K562 (cell line): ENCODE data around the gene STRADB.

Experiments
- CEBPB ChIP-seq: fragments of 450-650 bp; IDR thresholded peaks from 2 replicates; pipeline ENCODE4 v1.6.1; 2016; ENCODE audit warnings: missing genetic modification characterization, missing compliant biosample characterization
- HDAC3 ChIP-seq: fragments of 450-650 bp; IDR thresholded peaks from 2 replicates; pipeline ENCODE4 v1.6.1; 2018; ENCODE audit warnings: borderline replicate concordance, mild to moderate bottlenecking, moderate library complexity; ENCODE audit not compliant: partially characterized antibody
- KAT8 ChIP-seq: fragments of 450-650 bp; IDR thresholded peaks from 2 replicates; pipeline ENCODE4 v1.6.1; 2016; ENCODE audit warnings: low read depth, mild to moderate bottlenecking
- POLR2AphosphoS5 ChIP-seq: IDR thresholded peaks from 2 replicates; pipeline ENCODE4 v1.6.1; 2011; ENCODE audit warnings: mild to moderate bottlenecking, low read depth, low read length, moderate library complexity; ENCODE audit not compliant: control insufficient read depth, insufficient read depth
- SMAD3 ChIP-seq: fragments of 450-650 bp; formaldehyde crosslinking; conservative IDR thresholded peaks from 2 replicates; pipeline ENCODE4 v1.4.0; 2020; ENCODE audit warnings: mild to moderate bottlenecking
- TF ChIP-seq, protein P1 (sequence below): sonication (generic); formaldehyde crosslinking; IDR thresholded peaks from 2 replicates; pipeline ENCODE4 v1.8.0; 2022; ENCODE audit warnings: missing genetic modification reagents, mild to moderate bottlenecking, borderline replicate concordance
- TF ChIP-seq, protein P2 (sequence below): sonication (generic); formaldehyde crosslinking; IDR thresholded peaks from 2 replicates; pipeline ENCODE4 v1.8.1; 2023; ENCODE audit warnings: missing genetic modification reagents, mild to moderate bottlenecking, borderline replicate concordance
- TF ChIP-seq, protein P3 (sequence below), 3 experiments: IDR thresholded peaks in 2 of 3; conservative IDR thresholded peaks in 1 of 3; 2 replicates each; pipeline ENCODE4 v1.5.1; 2011 to 2012; ENCODE audit warnings: low read length in 3 of 3, mild to moderate bottlenecking in 3 of 3, control low read depth in 2 of 3, improper control_type of control experiment in 1 of 3, inconsistent platforms in 1 of 3, low read depth in 1 of 3, mixed read lengths in 1 of 3, moderate library complexity in 1 of 3; ENCODE audit not compliant: insufficient read depth in 2 of 3
- TF ChIP-seq, protein P4 (sequence below): sonication (generic); formaldehyde crosslinking; IDR thresholded peaks from 2 replicates; pipeline ENCODE4 v1.8.0; 2022; ENCODE audit warnings: mild to moderate bottlenecking, missing genetic modification reagents

DNA sequence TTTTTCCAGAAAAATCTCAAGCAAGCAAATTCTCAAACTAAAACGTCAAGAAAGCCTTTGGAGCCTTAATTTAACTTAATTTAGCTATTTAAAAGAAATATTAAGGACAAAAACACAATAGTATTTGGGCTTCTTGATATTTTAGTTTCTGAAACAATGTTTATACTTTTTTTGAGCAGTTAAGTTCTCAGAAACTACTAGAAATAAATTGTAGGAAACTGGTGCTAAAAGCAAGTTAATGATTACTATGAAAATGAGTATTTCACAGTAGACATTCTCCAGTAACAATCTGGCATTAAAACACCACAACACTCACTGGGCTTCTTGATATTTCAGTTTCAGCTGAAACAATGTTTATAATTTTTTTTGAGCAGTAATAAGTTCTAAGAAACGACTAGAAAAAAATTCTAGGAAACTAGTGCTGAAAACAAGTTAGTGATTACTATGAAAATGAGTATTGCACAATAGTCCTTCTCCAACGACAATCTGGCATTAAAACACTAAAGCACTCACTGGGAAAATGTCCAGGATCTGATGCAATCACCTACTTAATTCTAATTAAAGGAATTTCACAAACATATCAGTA is 45.4 kb upstream of the STRADB start:
- TF ChIP-seq, protein P1, sequence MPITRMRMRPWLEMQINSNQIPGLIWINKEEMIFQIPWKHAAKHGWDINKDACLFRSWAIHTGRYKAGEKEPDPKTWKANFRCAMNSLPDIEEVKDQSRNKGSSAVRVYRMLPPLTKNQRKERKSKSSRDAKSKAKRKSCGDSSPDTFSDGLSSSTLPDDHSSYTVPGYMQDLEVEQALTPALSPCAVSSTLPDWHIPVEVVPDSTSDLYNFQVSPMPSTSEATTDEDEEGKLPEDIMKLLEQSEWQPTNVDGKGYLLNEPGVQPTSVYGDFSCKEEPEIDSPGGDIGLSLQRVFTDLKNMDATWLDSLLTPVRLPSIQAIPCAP (CRISPR knock-in tag): no peak
- TF ChIP-seq POLR2AphosphoS5 (no peak), SMAD3 (CRISPR knock-in tag) (no peak), KAT8 (no peak), CEBPB (tag) (peak; percentile 100), HDAC3 (peak; percentile 16)
- TF ChIP-seq, protein P2, sequence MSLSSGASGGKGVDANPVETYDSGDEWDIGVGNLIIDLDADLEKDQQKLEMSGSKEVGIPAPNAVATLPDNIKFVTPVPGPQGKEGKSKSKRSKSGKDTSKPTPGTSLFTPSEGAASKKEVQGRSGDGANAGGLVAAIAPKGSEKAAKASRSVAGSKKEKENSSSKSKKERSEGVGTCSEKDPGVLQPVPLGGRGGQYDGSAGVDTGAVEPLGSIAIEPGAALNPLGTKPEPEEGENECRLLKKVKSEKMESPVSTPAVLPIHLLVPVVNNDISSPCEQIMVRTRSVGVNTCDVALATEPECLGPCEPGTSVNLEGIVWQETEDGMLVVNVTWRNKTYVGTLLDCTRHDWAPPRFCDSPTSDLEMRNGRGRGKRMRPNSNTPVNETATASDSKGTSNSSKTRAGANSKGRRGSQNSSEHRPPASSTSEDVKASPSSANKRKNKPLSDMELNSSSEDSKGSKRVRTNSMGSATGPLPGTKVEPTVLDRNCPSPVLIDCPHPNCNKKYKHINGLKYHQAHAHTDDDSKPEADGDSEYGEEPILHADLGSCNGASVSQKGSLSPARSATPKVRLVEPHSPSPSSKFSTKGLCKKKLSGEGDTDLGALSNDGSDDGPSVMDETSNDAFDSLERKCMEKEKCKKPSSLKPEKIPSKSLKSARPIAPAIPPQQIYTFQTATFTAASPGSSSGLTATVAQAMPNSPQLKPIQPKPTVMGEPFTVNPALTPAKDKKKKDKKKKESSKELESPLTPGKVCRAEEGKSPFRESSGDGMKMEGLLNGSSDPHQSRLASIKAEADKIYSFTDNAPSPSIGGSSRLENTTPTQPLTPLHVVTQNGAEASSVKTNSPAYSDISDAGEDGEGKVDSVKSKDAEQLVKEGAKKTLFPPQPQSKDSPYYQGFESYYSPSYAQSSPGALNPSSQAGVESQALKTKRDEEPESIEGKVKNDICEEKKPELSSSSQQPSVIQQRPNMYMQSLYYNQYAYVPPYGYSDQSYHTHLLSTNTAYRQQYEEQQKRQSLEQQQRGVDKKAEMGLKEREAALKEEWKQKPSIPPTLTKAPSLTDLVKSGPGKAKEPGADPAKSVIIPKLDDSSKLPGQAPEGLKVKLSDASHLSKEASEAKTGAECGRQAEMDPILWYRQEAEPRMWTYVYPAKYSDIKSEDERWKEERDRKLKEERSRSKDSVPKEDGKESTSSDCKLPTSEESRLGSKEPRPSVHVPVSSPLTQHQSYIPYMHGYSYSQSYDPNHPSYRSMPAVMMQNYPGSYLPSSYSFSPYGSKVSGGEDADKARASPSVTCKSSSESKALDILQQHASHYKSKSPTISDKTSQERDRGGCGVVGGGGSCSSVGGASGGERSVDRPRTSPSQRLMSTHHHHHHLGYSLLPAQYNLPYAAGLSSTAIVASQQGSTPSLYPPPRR (CRISPR knock-in tag): no peak
- TF ChIP-seq, protein P3, sequence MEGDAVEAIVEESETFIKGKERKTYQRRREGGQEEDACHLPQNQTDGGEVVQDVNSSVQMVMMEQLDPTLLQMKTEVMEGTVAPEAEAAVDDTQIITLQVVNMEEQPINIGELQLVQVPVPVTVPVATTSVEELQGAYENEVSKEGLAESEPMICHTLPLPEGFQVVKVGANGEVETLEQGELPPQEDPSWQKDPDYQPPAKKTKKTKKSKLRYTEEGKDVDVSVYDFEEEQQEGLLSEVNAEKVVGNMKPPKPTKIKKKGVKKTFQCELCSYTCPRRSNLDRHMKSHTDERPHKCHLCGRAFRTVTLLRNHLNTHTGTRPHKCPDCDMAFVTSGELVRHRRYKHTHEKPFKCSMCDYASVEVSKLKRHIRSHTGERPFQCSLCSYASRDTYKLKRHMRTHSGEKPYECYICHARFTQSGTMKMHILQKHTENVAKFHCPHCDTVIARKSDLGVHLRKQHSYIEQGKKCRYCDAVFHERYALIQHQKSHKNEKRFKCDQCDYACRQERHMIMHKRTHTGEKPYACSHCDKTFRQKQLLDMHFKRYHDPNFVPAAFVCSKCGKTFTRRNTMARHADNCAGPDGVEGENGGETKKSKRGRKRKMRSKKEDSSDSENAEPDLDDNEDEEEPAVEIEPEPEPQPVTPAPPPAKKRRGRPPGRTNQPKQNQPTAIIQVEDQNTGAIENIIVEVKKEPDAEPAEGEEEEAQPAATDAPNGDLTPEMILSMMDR (IDR thresholded peaks at IDR 0.05 in 2 of 3, conservative IDR thresholded peaks at IDR 0.05 in 1 of 3; ENCODE audit: insufficient read depth in 2 of 3, low read depth in 1 of 3, low read length in 3 of 3): no peak
- TF ChIP-seq, protein P4, sequence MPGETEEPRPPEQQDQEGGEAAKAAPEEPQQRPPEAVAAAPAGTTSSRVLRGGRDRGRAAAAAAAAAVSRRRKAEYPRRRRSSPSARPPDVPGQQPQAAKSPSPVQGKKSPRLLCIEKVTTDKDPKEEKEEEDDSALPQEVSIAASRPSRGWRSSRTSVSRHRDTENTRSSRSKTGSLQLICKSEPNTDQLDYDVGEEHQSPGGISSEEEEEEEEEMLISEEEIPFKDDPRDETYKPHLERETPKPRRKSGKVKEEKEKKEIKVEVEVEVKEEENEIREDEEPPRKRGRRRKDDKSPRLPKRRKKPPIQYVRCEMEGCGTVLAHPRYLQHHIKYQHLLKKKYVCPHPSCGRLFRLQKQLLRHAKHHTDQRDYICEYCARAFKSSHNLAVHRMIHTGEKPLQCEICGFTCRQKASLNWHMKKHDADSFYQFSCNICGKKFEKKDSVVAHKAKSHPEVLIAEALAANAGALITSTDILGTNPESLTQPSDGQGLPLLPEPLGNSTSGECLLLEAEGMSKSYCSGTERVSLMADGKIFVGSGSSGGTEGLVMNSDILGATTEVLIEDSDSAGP (CRISPR knock-in tag): no peak
